Smooth muscle cell (in vitro differentiated cells): ENCODE results near the gene PTCD3. TPM values are rescaled to one million over a fixed set of nuclear protein-coding genes. Genes with fewer than 3 reads are reported as not detected.

Experiments used
- DNase-seq: peaks from one replicate; lab custom pipeline; 2025; ENCODE audit not compliant: unreplicated experiment; lab: John Stamatoyannopoulos, UW
- H2AFZ ChIP-seq: fragments of 200-600 bp; sonication (generic); 2 replicates; pipeline ENCODE4 v1.6.0; 2016; ENCODE audit warnings: antibody characterized with exemption, low read depth, mild to moderate bottlenecking
- H3F3A ChIP-seq: fragments of 200-600 bp; sonication (generic); 2 replicates; pipeline ENCODE4 v1.6.0; 2017; ENCODE audit warnings: antibody characterized with exemption, low read depth
- H3K27ac ChIP-seq: fragments of 200-600 bp; sonication (generic); 2 replicates; pipeline ENCODE4 v1.5.1; 2016; ENCODE audit warnings: low read depth, mild to moderate bottlenecking
- H3K27me3 ChIP-seq: fragments of 200-600 bp; sonication (generic); 2 replicates; pipeline ENCODE4 v1.6.1; 2016; ENCODE audit warnings: low read depth, mild to moderate bottlenecking
- H3K36me3 ChIP-seq: fragments of 200-600 bp; sonication (generic); 2 replicates; pipeline ENCODE4 v1.5.1; 2016; ENCODE audit warnings: low read depth
- H3K4me1 ChIP-seq: fragments of 200-600 bp; sonication (generic); 2 replicates; pipeline ENCODE4 v1.5.1; 2016; ENCODE audit warnings: low read depth
- H3K4me2 ChIP-seq: fragments of 200-600 bp; sonication (generic); 2 replicates; pipeline ENCODE4 v1.6.0; 2016; ENCODE audit warnings: mild to moderate bottlenecking
- H3K4me3 ChIP-seq: fragments of 200-600 bp; sonication (generic); 2 replicates; pipeline ENCODE4 v1.5.1; 2016; ENCODE audit warnings: mild to moderate bottlenecking
- H3K79me2 ChIP-seq: fragments of 200-600 bp; sonication (generic); 2 replicates; pipeline ENCODE4 v1.6.0; 2016; ENCODE audit warnings: low read depth, mild to moderate bottlenecking
- H3K9ac ChIP-seq: fragments of 200-600 bp; sonication (generic); 2 replicates; pipeline ENCODE4 v1.6.0; 2016; ENCODE audit warnings: low read depth
- H3K9me3 ChIP-seq: fragments of 200-600 bp; sonication (generic); replicated peaks from 2 replicates; pipeline ENCODE4 v1.5.1; 2016; ENCODE audit warnings: low read depth
- H4K20me1 ChIP-seq: fragments of 200-600 bp; sonication (generic); 2 replicates; pipeline ENCODE4 v1.6.0; 2016; ENCODE audit warnings: low read depth
- CTCF ChIP-seq: fragments of 200-600 bp; sonication (generic); IDR thresholded peaks from 2 replicates; pipeline ENCODE4 v1.5.1; 2017; ENCODE audit warnings: borderline replicate concordance, mild to moderate bottlenecking, antibody characterized with exemption; ENCODE audit not compliant: insufficient read depth, poor library complexity, severe bottlenecking
- WGBS: methylation state at CpG from one replicate; pipeline ENCODE4 v1.1.7; 2016; ENCODE audit warnings: low lambda C conversion rate; 5-methylcytosine and 5-hydroxymethylcytosine counted together
- polyA plus RNA-seq: library from polyadenylated mRNA; unstranded; fragments of >200 nt; fragmentation: Nextera tagmentation; extraction: Ambion mirVana; gene quantifications from 2 replicates; pipeline ENCODE4 v1.2.1, GENCODE V29; 2016
- total RNA-seq: library from RNA; depleted of rRNA; stranded (reverse); fragments of >200 nt; gene quantifications from 2 replicates; pipeline ENCODE4 v1.2.3, GENCODE V29; 2014

The PTCD3 gene
- total and polyA plus RNA-seq, 2 experiments from 2014 or later: 42.2 to 78.7 TPM

DNA sequence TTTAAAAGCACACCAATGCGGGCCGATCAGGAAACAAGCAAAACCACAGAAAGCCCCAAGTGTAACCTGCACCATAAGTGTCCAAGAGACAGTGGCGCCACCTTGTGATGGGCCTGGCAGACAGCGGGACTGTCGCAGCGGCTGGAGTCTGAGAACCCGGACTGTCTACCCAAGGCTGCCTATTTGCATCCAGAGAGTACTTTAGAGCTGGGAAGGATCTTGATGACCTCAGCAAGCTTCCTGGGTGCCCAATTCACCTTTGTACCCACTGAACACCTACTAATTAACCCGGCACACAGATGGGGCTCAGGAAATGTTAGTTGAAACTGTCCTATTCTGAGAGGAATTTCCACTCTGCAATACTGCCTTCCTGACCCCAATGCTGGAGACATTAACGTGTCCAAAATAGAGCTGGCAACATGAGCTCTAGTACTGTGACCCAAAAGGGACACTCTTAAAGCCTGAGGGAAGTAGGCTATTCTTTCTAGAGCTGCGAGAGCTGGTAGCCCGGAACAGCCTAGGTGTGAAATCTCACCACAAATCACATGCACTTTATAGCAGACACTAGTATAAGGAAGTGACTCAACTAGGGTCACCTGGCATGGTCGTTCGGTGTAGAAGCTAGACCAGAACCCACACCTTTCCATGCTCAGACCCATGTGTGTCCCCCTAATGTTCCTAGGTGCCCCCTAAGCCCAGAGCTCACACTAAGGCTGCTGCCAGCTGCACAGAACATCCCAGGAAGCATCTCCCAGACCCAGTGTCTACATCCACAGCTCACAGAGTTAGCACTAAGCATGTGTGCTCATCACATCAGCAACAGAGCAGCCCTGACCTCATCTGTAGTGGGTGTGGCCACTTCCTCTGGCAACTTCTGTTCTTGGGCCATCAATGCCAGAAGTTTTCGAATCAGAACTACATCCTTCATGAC lies 25.8 kb upstream of the PTCD3 start:
- Histone ChIP-seq H3K79me2 (no peaks in the 10 kb centered on the region), H3K27ac (no peak overlapping the region), H3K4me3 (no peak overlapping the region), H3K4me2 (no peak overlapping the region), H3K9ac (no peak overlapping the region), H3K27me3 (no peaks in the 10 kb centered on the region), H3K4me1 (no peaks in the 10 kb centered on the region), H3K36me3 (peaks cover 5% of the 10 kb centered on the region), H3K9me3 (no peaks in the 10 kb centered on the region), H4K20me1 (no peaks in the 10 kb centered on the region), H2AFZ (no peak overlapping the region), H3F3A (no peaks in the 10 kb centered on the region)
- 75% methylated on average over 14 of the region's 14 CpGs for WGBS
- TF ChIP-seq CTCF: peak; percentile 69
- peak; percentile 4 for DNase-seq

GRCh38 chr2:86081724-86082123 lies 24.3 kb upstream of the PTCD3 start:
- no peaks in the 10 kb centered on the region for H3K79me2 ChIP-seq
- 97% methylated on average over 4 of the region's 4 CpGs for WGBS

GRCh38 chr2:86082756-86083155 lies 23.3 kb upstream of the PTCD3 start:
- no peak overlapping the region for H3K4me3 ChIP-seq
- no peak overlapping the region for H2AFZ ChIP-seq
- no peaks in the 10 kb centered on the region for H3K27me3 ChIP-seq
- no peak overlapping the region for H3K27ac ChIP-seq
- TF ChIP-seq CTCF: no peak
- no peak overlapping the region for H3K9ac ChIP-seq
- H3K4me2 ChIP-seq: no peak overlapping the region
- 95% methylated on average over 5 of the region's 5 CpGs for WGBS
- H3K9me3 ChIP-seq: no peaks in the 10 kb centered on the region
- peaks cover 10% of the 10 kb centered on the region for H3K36me3 ChIP-seq
- H3K4me1 ChIP-seq: no peaks in the 10 kb centered on the region
- no peak for DNase-seq
- no peaks in the 10 kb centered on the region for H4K20me1 ChIP-seq
- H3F3A ChIP-seq: no peaks in the 10 kb centered on the region
- no peaks in the 10 kb centered on the region for H3K79me2 ChIP-seq

More at GRCh38 chr2:86081724-86082123, 24.3 kb upstream of the PTCD3 start:
- Histone ChIP-seq H3K4me3 (no peak overlapping the region), H3K36me3 (peaks cover 7% of the 10 kb centered on the region), H3K9me3 (no peaks in the 10 kb centered on the region), H2AFZ (no peak overlapping the region), H3K9ac (no peak overlapping the region), H3K4me1 (no peaks in the 10 kb centered on the region), H4K20me1 (no peaks in the 10 kb centered on the region), H3F3A (no peaks in the 10 kb centered on the region), H3K27ac (no peak overlapping the region), H3K4me2 (no peak overlapping the region), H3K27me3 (no peaks in the 10 kb centered on the region)
- no peak for DNase-seq
- no peak for TF ChIP-seq CTCF
